ENCODE data around the gene SMARCC1.

GRCh38 chr3:47606165-47606564 lies 175.5 kb downstream of the SMARCC1 start:
- TF ChIP-seq CTCF (IDR thresholded peaks at IDR 0.05; ENCODE audit: insufficient read depth, low read length, poor library complexity, severe bottlenecking) (no peak), EZH2phosphoT487 (conservative IDR thresholded peaks at IDR 0.05; ENCODE audit: low read length) (no peak)
